BJ (cell line): ENCODE measurements around the gene DTHD1. TPM values are rescaled to one million over a fixed set of nuclear protein-coding genes. Genes with fewer than 3 reads are reported as not detected.

ENCODE experiments used
- CTCF ChIA-PET: fragments of 350-600 bp; formaldehyde crosslinking; extraction: SDS; loops from one replicate; lab custom pipeline; 2021; ENCODE audit warnings: antibody characterized with exemption, inconsistent platforms; lab: Yijun Ruan, JAX
- POLR2A ChIA-PET: fragments of 300-600 bp; sonication (Branson Sonifier 250); formaldehyde crosslinking; extraction: SDS; loops from one replicate; lab custom pipeline; 2021; ENCODE audit warnings: antibody characterized with exemption; lab: Charles Lee
- DNase-seq: peaks from one replicate; pipeline ENCODE4 v3.0.0-alpha.2; 2011; ENCODE audit warnings: low read depth
- H3K27me3 ChIP-seq: 2 replicates; pipeline ENCODE4 v1.6.0; 2011; ENCODE audit warnings: low read length; ENCODE audit not compliant: control insufficient read depth, insufficient read depth
- H3K36me3 ChIP-seq: 2 replicates; pipeline ENCODE4 v1.5.1; 2011; ENCODE audit warnings: low read length; ENCODE audit not compliant: control insufficient read depth, insufficient read depth
- H3K4me3 ChIP-seq: 2 replicates; pipeline ENCODE4 v1.5.1; 2011; ENCODE audit warnings: low read depth, mild to moderate bottlenecking, control low read depth, low read length
- polyA plus RNA-seq: library from polyadenylated mRNA; depleted of rRNA; stranded (reverse); fragments of >200 nt; gene quantifications from 2 replicates; pipeline ENCODE4 v1.2.3, GENCODE V29; 2011; rRNA removed
- TF ChIP-seq, protein P1 (sequence below): IDR thresholded peaks from 2 replicates; pipeline ENCODE4 v1.5.1; 2011; ENCODE audit warnings: low read depth, mild to moderate bottlenecking, control low read depth, inconsistent platforms, low read length, moderate library complexity; ENCODE audit not compliant: insufficient read depth

The DTHD1 gene
- polyA plus RNA-seq, 1 experiment: not detected

- ChIA-PET POLR2A (no interaction called here), CTCF (no interaction called here)
- Histone ChIP-seq H3K27me3 (no peaks in the 10 kb centered on the region), H3K4me3 (no peak overlapping the region), H3K36me3 (no peaks in the 10 kb centered on the region)
- TF ChIP-seq, protein P1, sequence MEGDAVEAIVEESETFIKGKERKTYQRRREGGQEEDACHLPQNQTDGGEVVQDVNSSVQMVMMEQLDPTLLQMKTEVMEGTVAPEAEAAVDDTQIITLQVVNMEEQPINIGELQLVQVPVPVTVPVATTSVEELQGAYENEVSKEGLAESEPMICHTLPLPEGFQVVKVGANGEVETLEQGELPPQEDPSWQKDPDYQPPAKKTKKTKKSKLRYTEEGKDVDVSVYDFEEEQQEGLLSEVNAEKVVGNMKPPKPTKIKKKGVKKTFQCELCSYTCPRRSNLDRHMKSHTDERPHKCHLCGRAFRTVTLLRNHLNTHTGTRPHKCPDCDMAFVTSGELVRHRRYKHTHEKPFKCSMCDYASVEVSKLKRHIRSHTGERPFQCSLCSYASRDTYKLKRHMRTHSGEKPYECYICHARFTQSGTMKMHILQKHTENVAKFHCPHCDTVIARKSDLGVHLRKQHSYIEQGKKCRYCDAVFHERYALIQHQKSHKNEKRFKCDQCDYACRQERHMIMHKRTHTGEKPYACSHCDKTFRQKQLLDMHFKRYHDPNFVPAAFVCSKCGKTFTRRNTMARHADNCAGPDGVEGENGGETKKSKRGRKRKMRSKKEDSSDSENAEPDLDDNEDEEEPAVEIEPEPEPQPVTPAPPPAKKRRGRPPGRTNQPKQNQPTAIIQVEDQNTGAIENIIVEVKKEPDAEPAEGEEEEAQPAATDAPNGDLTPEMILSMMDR: no peak
- DNase-seq: no peak
Observed at GRCh38 chr4:36392916-36393315, 111.5 kb downstream of the DTHD1 start.

Other genes with a start within 250 kb of the DTHD1 start
- not detected in 2 replicates for gene ARAP2, start 37.1 kb upstream of the DTHD1 start, polyA plus RNA-seq